Endothelial cell of umbilical vein (primary cell): ENCODE measurements around the gene SYNGR3. TPM values are rescaled to one million over a fixed set of nuclear protein-coding genes. Genes with fewer than 3 reads are reported as not detected.

ENCODE experiments used
- BruUV-seq: library from RNA; stranded (reverse); fragments of 400-500 nt; replicated peaks from 2 replicates; lab custom pipeline; 2021; lab: Mats Ljungman, UMichigan
- CTCF ChIA-PET: fragments of 300-600, 350-600 bp; sonication (Branson Sonifier 250); formaldehyde crosslinking; loops from one replicate; lab custom pipeline; 2021; ENCODE audit warnings: antibody characterized with exemption, inconsistent platforms; lab: Charles Lee
- POLR2A ChIA-PET: fragments of 300-600, 350-600 bp; sonication (Branson Sonifier 250); formaldehyde crosslinking; loops from one replicate; lab custom pipeline; 2021; ENCODE audit warnings: antibody characterized with exemption, inconsistent platforms; lab: Charles Lee
- DNase-seq: peaks from one replicate; pipeline ENCODE4 v3.0.0-alpha.2; 2011; ENCODE audit warnings: low read depth, low spot score
- FAIRE-seq: peaks from 2 replicates; lab custom pipeline; 2011; peaks lifted over from hg19 to GRCh38; lab: Jason Lieb, UNC
- H2AFZ ChIP-seq: 2 replicates; pipeline ENCODE4 v1.6.0; 2012; ENCODE audit warnings: low read depth, low read length, control low read depth, inconsistent platforms
- H3K27ac ChIP-seq: 2 replicates; pipeline ENCODE4 v1.5.1; 2011; ENCODE audit warnings: low read depth, mild to moderate bottlenecking, control low read depth, low read length, moderate library complexity; ENCODE audit not compliant: insufficient read depth
- H3K27me3 ChIP-seq, 2 experiments: 2 replicates each; pipeline versions ENCODE4 v1.6.0 to v1.6.1; 2011; ENCODE audit warnings: low read length in 2 of 2, mixed read lengths in 1 of 2; ENCODE audit not compliant: control insufficient read depth in 2 of 2, insufficient read depth in 2 of 2
- H3K36me3 ChIP-seq, 2 experiments: 2 replicates in 1 of 2; 3 replicates in 1 of 2; pipeline ENCODE4 v1.5.1; 2011; ENCODE audit warnings: low read length in 2 of 2, mild to moderate bottlenecking in 1 of 2, moderate library complexity in 1 of 2; ENCODE audit not compliant: control insufficient read depth in 2 of 2, insufficient read depth in 2 of 2; ENCODE audit errors: extremely low read depth in 1 of 2
- H3K4me1 ChIP-seq: 3 replicates; pipeline ENCODE4 v1.5.1; 2011; ENCODE audit warnings: mild to moderate bottlenecking, low read length; ENCODE audit not compliant: control insufficient read depth, insufficient read depth; ENCODE audit errors: extremely low read depth
- H3K4me2 ChIP-seq: 2 replicates; pipeline ENCODE4 v1.6.1; 2011; ENCODE audit warnings: low read length, control low read depth, mixed read lengths; ENCODE audit not compliant: insufficient read depth
- H3K4me3 ChIP-seq, 3 experiments: fragments of 200-600 bp in 1 of 3; sonication (generic), shearing (Covaris generic) in 1 of 3; replicated peaks in 1 of 3; 2 replicates each; pipeline ENCODE4 v1.5.1; 2011 to 2016; ENCODE audit warnings: control low read depth in 3 of 3, low read length in 3 of 3, mild to moderate bottlenecking in 2 of 3, inconsistent platforms in 1 of 3, low read depth in 1 of 3, moderate library complexity in 1 of 3; ENCODE audit not compliant: insufficient read depth in 1 of 3
- H3K79me2 ChIP-seq: 2 replicates; pipeline ENCODE4 v1.6.0; 2012; ENCODE audit warnings: low read length, inconsistent platforms; ENCODE audit not compliant: control insufficient read depth, insufficient read depth
- H3K9ac ChIP-seq: replicated peaks from 2 replicates; pipeline ENCODE3; 2011; ENCODE audit warnings: low read length, control low read depth; ENCODE audit not compliant: insufficient read depth; ENCODE audit errors: extremely low read depth
- H3K9me1 ChIP-seq: replicated peaks from 3 replicates; pipeline ENCODE4 v1.6.0; 2011; ENCODE audit warnings: mild to moderate bottlenecking, low read length; ENCODE audit not compliant: control insufficient read depth, insufficient read depth; ENCODE audit errors: extremely low read depth
- H3K9me3 ChIP-seq: replicated peaks from 2 replicates; pipeline ENCODE4 v1.5.1; 2012; ENCODE audit warnings: low read length, inconsistent platforms; ENCODE audit not compliant: control insufficient read depth, insufficient read depth
- H4K20me1 ChIP-seq: replicated peaks from 2 replicates; pipeline ENCODE3; 2011; ENCODE audit warnings: mild to moderate bottlenecking, low read length; ENCODE audit not compliant: control insufficient read depth, insufficient read depth; ENCODE audit errors: extremely low read depth
- FOS ChIP-seq: IDR thresholded peaks from 2 replicates; pipeline ENCODE4 v1.6.1; 2011; ENCODE audit warnings: mild to moderate bottlenecking, low read length, moderate library complexity, borderline replicate concordance; ENCODE audit not compliant: insufficient read depth
- JUN ChIP-seq: IDR thresholded peaks from 2 replicates; pipeline ENCODE4 v1.6.1; 2011; ENCODE audit warnings: borderline replicate concordance, low read depth; ENCODE audit not compliant: insufficient read length, insufficient read depth
- POLR2A ChIP-seq: IDR thresholded peaks from 2 replicates; pipeline ENCODE4 v1.6.1; 2012; ENCODE audit warnings: low read depth, mild to moderate bottlenecking, control low read depth, low read length
- POLR2AphosphoS5 ChIP-seq: IDR thresholded peaks from 2 replicates; pipeline ENCODE4 v1.6.1; 2012; ENCODE audit warnings: low read depth, mild to moderate bottlenecking, control low read depth, low read length, moderate library complexity; ENCODE audit not compliant: insufficient read depth
- dilution Hi-C: fragments of 300-500 bp; cut with MboI; formaldehyde crosslinking; loops from one replicate; pipeline ENCODE4 v1.15.0; 2019; ENCODE audit warnings: low sequenced_read_pairs; ENCODE audit not compliant: extremely low pct_ligation_motif_present
- intact Hi-C: fragments of 100-400 bp; cut with micrococcal nuclease; formaldehyde crosslinking; loops from one replicate; pipeline ENCODE4 v1.10.0; 2022
- polyA plus RNA-seq, 4 experiments: library from polyadenylated mRNA; depleted of rRNA in 3 of 4; stranded (reverse) in 3 of 4; unstranded in 1 of 4; fragments of >200 nt; gene quantifications; 2 replicates each; pipeline versions ENCODE4 v1.2.1 to v1.2.3, GENCODE V29; 2011 to 2012; ENCODE audit warnings: missing spikeins in 1 of 4
- total RNA-seq: library from RNA; stranded (reverse); gene quantifications from 2 replicates; pipeline ENCODE4 v1.2.3, GENCODE V29; 2021
- TF ChIP-seq, protein P1 (sequence below), 2 donors: IDR thresholded peaks; 1 replicate in 1 of 2; 2 replicates in 1 of 2; pipeline ENCODE4 v1.5.1; 2011; ENCODE audit warnings: low read length in 2 of 2, mild to moderate bottlenecking in 2 of 2, moderate library complexity in 2 of 2, control low read depth in 1 of 2, inconsistent platforms in 1 of 2, low read depth in 1 of 2; ENCODE audit not compliant: insufficient read depth in 1 of 2; ENCODE audit errors: extremely low read depth in 1 of 2

SYNGR3 gene
- total and polyA plus RNA-seq, 2 donors (not counting 3 experiments of a cell fraction or from before 2014, with no cell fraction given): 0.95 to 1.4 TPM

- no TSS peak for BruUV-seq
- H3K36me3 ChIP-seq: no peaks in the 10 kb centered on the region
- dilution Hi-C loops: no loop called here
Measured at GRCh38 chr16:1945559-1946391, 44.0 kb upstream of the SYNGR3 start.

GRCh38 chr16:1946495-1947368 is 43.0 kb upstream of the SYNGR3 start:
- Histone ChIP-seq H3K4me1 (peaks cover 11% of the 10 kb centered on the region), H3K36me3 (no peaks in the 10 kb centered on the region), H3K79me2 (no peaks in the 10 kb centered on the region), H3K9me3 (no peaks in the 10 kb centered on the region), H3K27me3 (no peaks in the 10 kb centered on the region), H3K9ac (no peak overlapping the region), H4K20me1 (no peaks in the 10 kb centered on the region), H3K4me2 (no peak overlapping the region), H3K27ac (no peak overlapping the region), H3K4me3 (no peak overlapping the region), H2AFZ (no peak overlapping the region), H3K9me1 (no peaks in the 10 kb centered on the region)
- intact Hi-C loops (no loop called here), dilution Hi-C loops (no loop called here)
- POLR2A ChIA-PET: interaction anchor here (1.7 kb wide), 1 partner anchor 18 kb away, joined by 7 read pairs; the partner anchor contains the start of gene RPS2
- TF ChIP-seq POLR2AphosphoS5: no peak
- TF ChIP-seq, protein P1, sequence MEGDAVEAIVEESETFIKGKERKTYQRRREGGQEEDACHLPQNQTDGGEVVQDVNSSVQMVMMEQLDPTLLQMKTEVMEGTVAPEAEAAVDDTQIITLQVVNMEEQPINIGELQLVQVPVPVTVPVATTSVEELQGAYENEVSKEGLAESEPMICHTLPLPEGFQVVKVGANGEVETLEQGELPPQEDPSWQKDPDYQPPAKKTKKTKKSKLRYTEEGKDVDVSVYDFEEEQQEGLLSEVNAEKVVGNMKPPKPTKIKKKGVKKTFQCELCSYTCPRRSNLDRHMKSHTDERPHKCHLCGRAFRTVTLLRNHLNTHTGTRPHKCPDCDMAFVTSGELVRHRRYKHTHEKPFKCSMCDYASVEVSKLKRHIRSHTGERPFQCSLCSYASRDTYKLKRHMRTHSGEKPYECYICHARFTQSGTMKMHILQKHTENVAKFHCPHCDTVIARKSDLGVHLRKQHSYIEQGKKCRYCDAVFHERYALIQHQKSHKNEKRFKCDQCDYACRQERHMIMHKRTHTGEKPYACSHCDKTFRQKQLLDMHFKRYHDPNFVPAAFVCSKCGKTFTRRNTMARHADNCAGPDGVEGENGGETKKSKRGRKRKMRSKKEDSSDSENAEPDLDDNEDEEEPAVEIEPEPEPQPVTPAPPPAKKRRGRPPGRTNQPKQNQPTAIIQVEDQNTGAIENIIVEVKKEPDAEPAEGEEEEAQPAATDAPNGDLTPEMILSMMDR (IDR thresholded peaks at IDR 0.05; ENCODE audit: extremely low read depth in 1 of 2, insufficient read depth in 1 of 2, low read depth in 1 of 2, low read length in 2 of 2): peak in 1 of 2 donors; percentile 27
- FAIRE-seq: no peak
- DNase-seq: no peak
- CTCF ChIA-PET: interaction anchor here (0.9 to 1.8 kb wide), 4 partner anchors 14 to 194 kb away, joined by 4 to 9 read pairs (median 4); no protein-coding TSS in a partner anchor
- no TSS peak for BruUV-seq

More at GRCh38 chr16:1945559-1946391, 44.0 kb upstream of the SYNGR3 start:
- Histone ChIP-seq H3K9me1 (no peaks in the 10 kb centered on the region), H4K20me1 (no peaks in the 10 kb centered on the region), H2AFZ (no peak overlapping the region), H3K79me2 (no peaks in the 10 kb centered on the region), H3K4me3 (no peak overlapping the region), H3K9me3 (no peaks in the 10 kb centered on the region), H3K4me1 (peaks cover 12% of the 10 kb centered on the region), H3K4me2 (no peak overlapping the region), H3K27ac (no peak overlapping the region), H3K27me3 (no peaks in the 10 kb centered on the region), H3K9ac (no peak overlapping the region)
- no peak for FAIRE-seq
- POLR2A ChIA-PET: interaction anchor here (1.7 kb wide), 1 partner anchor 19 kb away, joined by 7 read pairs; the partner anchor contains the start of gene RPS2
- CTCF ChIA-PET: interaction anchor here (0.6 to 1.8 kb wide), 5 partner anchors 11 to 195 kb away, joined by 4 to 9 read pairs (median 5); no protein-coding TSS in a partner anchor
- TF ChIP-seq FOS (no peak), POLR2A (no peak), JUN (no peak)
- DNase-seq: no peak
- intact Hi-C loops: no loop called here
